ENCODE measurements around the gene KPNA3. TPM values are rescaled to one million over a fixed set of nuclear protein-coding genes. Genes with fewer than 3 reads are reported as not detected.
"Not testable (repeated sequence)": the region's sequence is repeated elsewhere in the genome, so short reads cannot be mapped to it uniquely, and the experiment has no call there.

KPNA3 gene, protein sequence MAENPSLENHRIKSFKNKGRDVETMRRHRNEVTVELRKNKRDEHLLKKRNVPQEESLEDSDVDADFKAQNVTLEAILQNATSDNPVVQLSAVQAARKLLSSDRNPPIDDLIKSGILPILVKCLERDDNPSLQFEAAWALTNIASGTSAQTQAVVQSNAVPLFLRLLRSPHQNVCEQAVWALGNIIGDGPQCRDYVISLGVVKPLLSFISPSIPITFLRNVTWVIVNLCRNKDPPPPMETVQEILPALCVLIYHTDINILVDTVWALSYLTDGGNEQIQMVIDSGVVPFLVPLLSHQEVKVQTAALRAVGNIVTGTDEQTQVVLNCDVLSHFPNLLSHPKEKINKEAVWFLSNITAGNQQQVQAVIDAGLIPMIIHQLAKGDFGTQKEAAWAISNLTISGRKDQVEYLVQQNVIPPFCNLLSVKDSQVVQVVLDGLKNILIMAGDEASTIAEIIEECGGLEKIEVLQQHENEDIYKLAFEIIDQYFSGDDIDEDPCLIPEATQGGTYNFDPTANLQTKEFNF
- total RNA-seq, result 31.7 and 33.8 TPM in 2 replicates

DNA sequence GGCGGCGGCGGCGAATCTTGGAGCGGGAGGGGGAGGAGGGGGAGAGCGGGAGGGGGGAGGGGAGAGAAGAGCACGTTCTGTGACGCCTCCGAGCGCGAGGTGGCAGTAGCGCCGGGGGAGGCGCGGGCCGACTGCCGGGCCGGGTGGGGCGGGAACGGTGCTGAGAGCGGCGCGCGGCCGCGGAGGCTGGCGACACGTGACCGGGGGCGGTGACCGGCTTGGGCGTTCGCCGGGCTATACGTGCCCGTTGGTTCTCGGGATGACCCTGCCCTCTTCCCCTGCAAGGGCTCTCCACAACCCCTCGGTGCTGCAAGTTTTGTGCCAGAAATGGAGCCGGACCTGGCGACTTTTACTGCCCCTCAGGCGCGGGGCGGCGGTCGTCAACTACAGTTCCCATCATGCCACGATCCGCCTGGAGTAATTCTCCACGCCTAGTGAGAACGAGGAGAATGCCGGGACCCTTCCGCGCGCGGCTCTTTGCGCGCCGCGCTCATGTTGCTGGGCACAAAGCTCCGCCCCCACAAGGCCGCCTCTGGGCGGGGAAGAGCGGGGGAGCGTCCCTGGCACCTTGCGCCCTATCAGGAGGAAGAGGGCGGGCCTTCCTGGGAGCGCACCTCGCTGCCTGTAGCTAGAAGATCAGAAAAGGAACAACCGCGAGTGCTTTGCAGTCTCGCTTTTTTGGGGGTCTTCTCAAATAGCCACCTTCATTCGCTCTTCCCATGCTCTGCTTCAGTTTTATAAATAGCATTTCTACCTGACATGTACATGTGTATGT, at the start of gene KPNA3:
Gene KPNA3 (minus strand): TSS at position 133 of the 775 bp plus-strand sequence. CDS start 176 bp downstream, outside the sequence.
- DNase-seq (ENCODE audit: low read depth in 2 of 2), result peak; percentile 88 to 96

DNA sequence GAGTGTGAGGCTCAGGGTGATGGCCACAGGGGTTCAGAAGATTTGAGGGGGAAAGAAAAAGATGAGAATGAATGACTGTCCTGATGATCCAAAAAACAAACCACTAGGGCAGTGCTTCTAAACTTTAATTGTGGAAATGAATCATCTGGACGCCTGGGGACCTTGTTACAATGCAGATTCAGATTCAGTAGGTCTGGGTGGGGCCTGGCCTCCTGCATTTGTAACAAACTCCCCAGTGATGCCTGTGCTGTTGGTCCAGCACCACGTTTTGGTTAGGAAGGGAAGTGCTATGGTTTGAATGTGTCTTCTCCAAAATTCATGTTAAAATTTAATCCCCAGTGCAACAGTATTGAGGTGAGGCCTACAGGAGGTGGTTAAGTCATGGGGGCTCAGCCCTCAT, 49.5 kb upstream of the KPNA3 start:
- DNase-seq (ENCODE audit: low read depth in 2 of 2), result no peak

GRCh38 chr13:49840675-49841074, 48.2 kb upstream of the KPNA3 start:
- DNase-seq (ENCODE audit: low read depth in 2 of 2), result no peak

GRCh38 chr13:49840266-49840665, 47.8 kb upstream of the KPNA3 start:
- DNase-seq (ENCODE audit: low read depth in 2 of 2), result peak in 1 of 2 donors; percentile 15

GRCh38 chr13:49838989-49839388, 46.5 kb upstream of the KPNA3 start:
- no peak for DNase-seq (ENCODE audit: low read depth in 2 of 2)

DNA sequence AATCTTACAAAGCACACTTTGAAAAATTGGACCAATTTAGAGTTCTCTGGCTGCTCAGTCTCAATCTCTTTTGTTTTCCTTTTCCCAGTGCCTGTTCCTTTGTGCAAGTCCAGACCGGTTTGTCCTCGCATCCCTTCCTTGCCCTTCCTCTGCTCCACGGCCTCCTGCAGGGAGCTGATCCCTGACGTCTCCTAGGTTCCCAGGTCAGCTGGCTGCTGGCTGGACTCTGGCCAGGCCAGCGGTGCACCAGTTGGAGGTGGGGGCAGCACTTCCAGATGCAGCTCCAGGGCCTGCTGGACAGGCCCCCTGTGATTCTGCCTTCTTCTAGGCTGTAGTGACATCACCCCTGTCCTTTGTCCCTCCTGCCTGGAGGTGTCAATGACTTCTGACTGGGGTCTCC, 44.0 kb upstream of the KPNA3 start:
- DNase-seq (ENCODE audit: low read depth in 2 of 2), result no peak

- no peak for DNase-seq (ENCODE audit: low read depth in 2 of 2)
Observed at GRCh38 chr13:49833402-49833801, 40.9 kb upstream of the KPNA3 start.

GRCh38 chr13:49831455-49831854, 39.0 kb upstream of the KPNA3 start:
- no peak for DNase-seq (ENCODE audit: low read depth in 2 of 2)

- peak; percentile 26 to 72 for DNase-seq (ENCODE audit: low read depth in 2 of 2)
Observed at GRCh38 chr13:49830721-49831120, 38.2 kb upstream of the KPNA3 start.

DNA sequence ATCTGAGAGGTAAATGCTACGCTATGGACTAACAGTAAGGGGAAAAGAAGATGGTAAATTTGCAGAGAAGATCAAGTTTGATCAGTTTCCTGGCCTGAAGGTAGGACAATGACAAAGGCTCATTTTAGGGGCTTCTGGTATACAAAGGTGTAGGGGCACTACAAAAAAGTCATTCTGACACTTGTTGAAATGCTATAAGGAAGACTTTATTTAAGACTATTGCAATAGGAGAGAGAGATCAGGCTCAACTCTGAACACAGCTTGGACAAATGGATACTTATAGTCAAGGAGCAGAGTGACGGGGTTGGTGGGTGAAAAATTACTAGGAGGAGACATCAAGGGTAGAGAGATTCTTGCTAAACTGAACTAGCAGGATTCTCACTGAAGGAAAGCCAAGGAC, 37.2 kb upstream of the KPNA3 start:
- no peak for DNase-seq (ENCODE audit: low read depth in 2 of 2)

DNA sequence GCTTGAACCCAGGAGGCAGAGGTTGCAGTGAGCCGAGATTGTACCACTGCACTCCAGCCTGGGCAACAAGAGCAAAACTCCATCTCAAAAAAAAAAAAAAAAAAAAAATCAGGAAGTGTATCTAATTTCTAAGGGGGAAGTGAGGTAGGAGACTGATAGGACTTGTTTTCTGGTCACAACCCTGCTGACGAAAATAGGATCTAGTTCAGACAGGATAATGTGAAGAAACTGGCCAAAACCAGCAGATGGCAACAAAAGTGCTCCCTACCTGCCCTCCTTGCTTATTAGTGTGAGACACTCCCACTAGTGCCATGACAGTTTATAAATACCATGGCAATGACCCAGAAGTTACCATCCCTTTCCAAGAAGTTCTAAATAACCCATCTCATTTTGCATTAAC, 36.0 kb upstream of the KPNA3 start:
- DNase-seq (ENCODE audit: low read depth in 2 of 2), result peak in 1 of 2 donors; percentile 26

DNA sequence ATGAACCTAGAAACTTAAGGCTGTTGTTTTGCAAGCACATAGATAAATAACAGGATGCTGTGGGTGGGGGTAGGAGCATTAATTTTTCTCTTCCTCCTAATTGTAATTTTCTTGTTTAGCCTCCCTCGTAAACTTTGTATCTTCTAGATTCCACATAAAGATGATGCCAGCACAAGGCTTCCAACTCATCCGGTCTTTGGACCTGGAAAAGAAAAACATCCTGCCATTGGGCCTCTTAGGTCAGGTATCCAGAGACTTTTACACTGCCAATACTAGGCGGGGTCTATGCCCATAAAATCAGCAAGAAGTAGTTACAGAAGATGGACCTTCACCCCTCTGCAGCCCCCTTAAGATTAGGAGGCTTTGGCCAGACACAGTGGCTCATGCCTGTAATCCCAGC, 35.4 kb upstream of the KPNA3 start:
- no peak for DNase-seq (ENCODE audit: low read depth in 2 of 2)

DNA sequence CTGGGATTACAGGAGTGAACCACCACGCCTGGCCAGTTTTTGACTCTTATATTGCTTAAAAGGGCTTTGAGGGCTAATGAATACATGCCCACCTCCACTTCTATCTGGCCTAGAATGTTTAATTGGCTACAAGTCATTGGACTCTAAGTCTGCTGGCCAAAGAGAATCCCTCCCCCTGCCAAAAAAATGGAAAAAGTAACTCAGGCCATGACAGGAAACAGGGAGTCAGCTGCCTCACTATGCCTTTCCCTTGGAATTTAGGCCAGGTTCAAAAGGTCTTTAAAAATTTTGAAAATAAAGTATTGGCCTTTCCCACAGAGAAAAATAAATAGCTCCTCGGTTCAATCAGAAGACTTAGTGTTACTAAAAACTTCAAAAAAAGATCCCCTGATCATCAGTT, 34.9 kb upstream of the KPNA3 start:
- peak in 1 of 2 donors; percentile 55 for DNase-seq (ENCODE audit: low read depth in 2 of 2)

- DNase-seq (ENCODE audit: low read depth in 2 of 2), result peak in 1 of 2 donors; percentile 44
Observed at GRCh38 chr13:49821216-49822009, 28.9 kb upstream of the KPNA3 start.

DNA sequence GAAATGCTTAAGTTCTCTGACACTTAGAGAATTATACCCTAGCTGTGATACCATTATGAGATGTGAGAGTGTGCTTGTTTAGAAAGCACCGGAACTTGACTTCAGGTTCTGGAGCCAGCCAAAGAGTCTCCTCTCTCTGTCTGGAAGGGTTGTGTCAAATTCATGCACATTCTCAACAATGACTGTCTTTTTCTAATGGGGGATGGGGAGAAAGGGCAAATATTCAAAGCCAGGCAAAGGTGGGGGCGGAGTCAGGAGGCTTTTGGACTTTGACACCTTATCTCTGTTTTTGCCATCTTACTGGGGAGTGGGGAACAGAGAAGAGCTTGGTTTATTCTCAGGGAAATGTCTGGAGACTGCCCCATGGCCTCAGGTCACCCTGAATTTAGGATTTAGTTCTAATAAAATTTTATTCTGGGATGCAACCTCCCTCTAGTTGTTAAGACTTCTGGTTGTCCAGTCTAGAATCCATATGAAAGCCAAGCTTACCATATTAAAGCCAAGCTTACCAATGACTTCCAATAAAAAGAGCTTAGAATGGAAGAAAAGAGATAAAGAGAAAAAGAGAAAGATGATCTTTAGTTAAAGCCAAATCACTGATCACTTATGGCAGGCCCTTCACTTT, 28.2 kb upstream of the KPNA3 start:
- no peak for DNase-seq (ENCODE audit: low read depth in 2 of 2)

DNA sequence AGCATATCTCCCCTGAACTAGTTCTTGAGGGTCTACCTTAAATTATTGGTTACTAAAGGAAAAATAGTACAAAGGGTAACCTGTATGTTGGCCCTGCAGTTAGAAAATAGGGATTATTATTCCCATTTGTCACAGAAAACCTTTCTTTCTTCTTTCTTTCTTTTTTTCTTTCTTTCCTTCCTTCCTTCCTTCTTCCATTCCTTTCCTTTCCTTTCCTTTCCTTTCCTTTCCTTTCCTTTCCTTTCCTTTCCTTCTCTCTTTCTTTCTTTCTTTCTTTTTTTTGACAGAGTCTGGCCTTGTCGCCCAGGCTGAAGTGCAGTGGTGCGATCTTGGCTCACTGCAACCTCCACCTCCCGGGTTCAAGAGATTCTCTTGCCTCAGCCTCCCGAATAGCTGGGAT, 23.6 kb upstream of the KPNA3 start:
- DNase-seq (ENCODE audit: low read depth in 2 of 2), result not testable (repeated sequence)

DNA sequence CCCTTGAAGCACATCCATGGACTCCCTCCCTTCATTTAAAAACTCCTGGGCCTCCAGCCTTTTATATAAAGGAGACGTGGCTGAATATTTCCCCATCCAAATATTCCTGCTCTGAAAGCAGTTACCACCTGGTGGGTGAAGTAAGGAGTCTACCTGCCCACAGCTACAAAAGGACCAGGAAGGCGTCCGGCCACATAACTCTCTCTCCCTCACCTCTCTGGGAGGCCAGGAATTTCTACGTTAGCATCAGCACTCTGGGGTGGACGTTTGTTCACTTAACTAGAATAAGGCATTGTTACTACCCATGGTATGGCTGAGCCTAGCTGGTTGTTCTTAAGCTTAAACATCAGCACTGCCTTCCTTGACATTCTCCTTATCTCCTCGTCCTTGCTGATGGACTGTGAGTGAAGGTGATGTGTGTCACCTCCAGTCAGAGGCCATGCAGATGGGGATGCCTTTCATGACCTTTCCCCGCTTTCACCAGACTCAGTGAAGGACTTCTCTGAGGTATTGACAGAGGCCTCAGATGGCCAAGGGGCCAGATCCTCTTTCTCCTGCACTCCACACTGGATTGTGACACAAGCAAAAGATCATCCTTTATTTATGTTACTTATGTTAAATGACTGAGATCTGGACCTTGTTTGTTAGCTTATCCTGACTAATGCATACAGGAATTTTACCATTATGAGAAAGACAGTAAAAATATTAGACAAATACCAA, 22.2 kb upstream of the KPNA3 start:
- no peak for DNase-seq (ENCODE audit: low read depth in 2 of 2)

DNA sequence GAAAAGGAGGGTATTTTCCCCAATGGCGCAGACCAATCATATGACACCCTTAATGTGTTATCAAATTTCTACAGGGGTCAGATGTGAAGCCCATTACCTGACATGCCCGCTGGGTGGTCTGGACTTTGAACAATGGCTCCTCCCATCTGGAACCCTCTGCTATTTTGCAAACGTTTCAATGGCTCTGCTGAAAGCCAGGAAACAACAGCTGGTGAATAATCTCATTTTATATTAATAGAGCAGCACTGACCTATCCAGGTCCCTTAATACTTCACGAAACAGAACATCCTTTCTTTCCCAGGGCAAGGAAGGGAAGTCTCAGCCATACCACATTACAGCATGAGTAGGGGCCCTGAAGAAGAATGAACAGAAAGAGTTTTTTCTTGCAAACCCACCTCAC, 20.3 kb upstream of the KPNA3 start:
- DNase-seq (ENCODE audit: low read depth in 2 of 2), result no peak

GRCh38 chr13:49811527-49811908, 19.0 kb upstream of the KPNA3 start:
- DNase-seq (ENCODE audit: low read depth in 2 of 2), result no peak
